Neural cell (in vitro differentiated cells): ENCODE measurements around the gene PARVA. TPM values are rescaled to one million over a fixed set of nuclear protein-coding genes. Genes with fewer than 3 reads are reported as not detected.

ENCODE experiments used
- H2AFZ ChIP-seq: fragments of 200-600, 300-800 bp; sonication (generic), shearing (Covaris generic); 2 replicates; pipeline ENCODE4 v1.6.0; 2014; ENCODE audit warnings: low read depth, mild to moderate bottlenecking, antibody characterized with exemption, low read length, moderate library complexity
- H3F3A ChIP-seq: fragments of 200-600 bp; shearing (Covaris generic); 2 replicates; pipeline ENCODE4 v1.6.1; 2016; ENCODE audit warnings: mild to moderate bottlenecking, moderate library complexity, mixed read lengths, antibody characterized with exemption, low read length; ENCODE audit not compliant: insufficient read depth, poor library complexity, severe bottlenecking
- H3K27ac ChIP-seq: fragments of 200-600, 300-800 bp; sonication (generic), shearing (Covaris generic); 2 replicates; pipeline ENCODE4 v1.5.1; 2014; ENCODE audit warnings: mild to moderate bottlenecking, low read length, moderate library complexity
- H3K27me3 ChIP-seq: fragments of 300-800, 200-600 bp; sonication (generic), shearing (Covaris generic); 2 replicates; pipeline ENCODE4 v1.6.0; 2014; ENCODE audit warnings: mild to moderate bottlenecking, low read depth, low read length, moderate library complexity; ENCODE audit not compliant: insufficient read depth
- H3K36me3 ChIP-seq: fragments of 300-800, 200-600 bp; sonication (generic), shearing (Covaris generic); 2 replicates; pipeline ENCODE4 v1.5.1; 2014; ENCODE audit warnings: mild to moderate bottlenecking, antibody characterized with exemption, low read length, moderate library complexity; ENCODE audit not compliant: insufficient read depth
- H3K4me2 ChIP-seq: fragments of 300-800, 200-600 bp; sonication (generic), shearing (Covaris generic); 2 replicates; pipeline ENCODE4 v1.6.0; 2014; ENCODE audit warnings: mild to moderate bottlenecking, low read length
- H3K4me3 ChIP-seq: fragments of 300-800, 200-600 bp; sonication (generic), shearing (Covaris generic); 2 replicates; pipeline ENCODE4 v1.5.1; 2014; ENCODE audit warnings: mild to moderate bottlenecking, low read length, moderate library complexity
- H3K79me2 ChIP-seq: fragments of 200-600 bp; shearing (Covaris generic); replicated peaks from 2 replicates; pipeline ENCODE4 v1.6.0; 2014; ENCODE audit warnings: mild to moderate bottlenecking, low read length, moderate library complexity; ENCODE audit not compliant: insufficient read depth
- H3K9ac ChIP-seq: fragments of 300-800, 200-600 bp; sonication (generic), shearing (Covaris generic); 2 replicates; pipeline ENCODE4 v1.6.1; 2016; ENCODE audit warnings: mild to moderate bottlenecking, low read length, mixed read lengths
- H3K9me2 ChIP-seq: fragments of 200-600 bp; shearing (Covaris generic); 2 replicates; pipeline ENCODE4 v1.6.1; 2016; ENCODE audit warnings: mild to moderate bottlenecking, low read length, mixed read lengths; ENCODE audit not compliant: insufficient read depth
- H3K9me3 ChIP-seq: fragments of 200-600, 300-800 bp; sonication (generic), shearing (Covaris generic); 2 replicates; pipeline ENCODE4 v1.6.1; 2016; ENCODE audit warnings: mild to moderate bottlenecking, mixed run types, low read length, moderate library complexity, mixed read lengths
- H4K20me1 ChIP-seq: fragments of 200-600 bp; shearing (Covaris generic); 2 replicates; pipeline ENCODE4 v1.6.1; 2016; ENCODE audit warnings: mild to moderate bottlenecking, mixed run types; ENCODE audit not compliant: insufficient read depth
- EP300 ChIP-seq: fragments of 450-650 bp; conservative IDR thresholded peaks from 2 replicates; pipeline ENCODE4 v1.6.1; 2014; ENCODE audit warnings: antibody characterized with exemption, mild to moderate bottlenecking, moderate library complexity; ENCODE audit not compliant: poor library complexity, severe bottlenecking
- EZH2 ChIP-seq: fragments of 200-600, 300-800 bp; shearing (Covaris generic), sonication (generic); IDR thresholded peaks from 2 replicates; pipeline ENCODE4 v1.6.1; 2014; ENCODE audit warnings: antibody characterized with exemption, low read length, borderline replicate concordance, mild to moderate bottlenecking; ENCODE audit not compliant: insufficient read depth, poor library complexity, severe bottlenecking
- MXI1 ChIP-seq: fragments of 450-650 bp; conservative IDR thresholded peaks from 2 replicates; pipeline ENCODE4 v1.6.1; 2014; ENCODE audit warnings: antibody characterized with exemption, mild to moderate bottlenecking; ENCODE audit not compliant: poor library complexity, severe bottlenecking
- POLR2AphosphoS5 ChIP-seq: IDR thresholded peaks from 2 replicates; pipeline ENCODE4 v1.6.1; 2012
- RAD21 ChIP-seq: fragments of 450-650 bp; conservative IDR thresholded peaks from 2 replicates; pipeline ENCODE4 v1.6.1; 2014; ENCODE audit warnings: antibody characterized with exemption, mild to moderate bottlenecking, moderate library complexity
- REST ChIP-seq: IDR thresholded peaks from 2 replicates; pipeline ENCODE4 v1.6.1; 2012; ENCODE audit warnings: borderline replicate concordance
- SMC3 ChIP-seq: fragments of 450-650 bp; conservative IDR thresholded peaks from 2 replicates; pipeline ENCODE4 v1.6.1; 2014; ENCODE audit warnings: antibody characterized with exemption, mild to moderate bottlenecking, moderate library complexity; ENCODE audit not compliant: poor library complexity
- TAF1 ChIP-seq: IDR thresholded peaks from 2 replicates; pipeline ENCODE4 v1.6.1; 2012; ENCODE audit warnings: low read depth
- polyA plus RNA-seq: library from polyadenylated mRNA; depleted of rRNA; stranded (reverse); fragments of >200 nt; gene quantifications from 2 replicates; pipeline ENCODE4 v1.2.3, GENCODE V29; 2014
- TF ChIP-seq, protein P1 (sequence below): fragments of 450-650 bp; IDR thresholded peaks from 2 replicates; pipeline ENCODE4 v1.5.1; 2014; ENCODE audit warnings: antibody characterized with exemption, mild to moderate bottlenecking, moderate library complexity; ENCODE audit not compliant: poor library complexity, severe bottlenecking

The PARVA gene
- polyA plus RNA-seq, 1 donor from 2014 or later: 0.94 TPM

GRCh38 chr11:12403997-12404350 is 26.6 kb downstream of the PARVA start:
- no peaks in the 10 kb centered on the region for H3K79me2 ChIP-seq

DNA sequence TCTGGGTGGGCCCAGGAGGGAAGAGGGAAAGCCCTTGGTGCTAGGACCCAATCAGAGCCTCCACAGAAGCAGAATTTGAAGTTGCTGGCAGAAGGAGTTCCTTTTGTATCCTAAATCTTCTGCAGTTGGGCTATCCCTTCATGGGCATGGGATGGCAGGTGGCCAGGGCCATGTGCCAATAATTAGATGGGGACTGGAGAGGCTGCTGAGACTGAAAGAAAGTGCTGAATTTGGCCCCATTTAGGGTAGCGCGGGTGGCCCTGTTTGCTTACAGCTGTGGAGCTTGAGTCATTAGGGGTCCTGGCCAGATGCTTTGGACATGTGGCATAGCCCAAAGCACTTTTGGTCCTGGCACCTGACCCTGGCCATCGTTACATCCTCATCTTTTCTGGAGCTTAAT is 27.1 kb downstream of the PARVA start:
- Histone ChIP-seq H3K9me3 (no peaks in the 10 kb centered on the region), H3K36me3 (no peaks in the 10 kb centered on the region), H3K27me3 (no peaks in the 10 kb centered on the region), H4K20me1 (no peaks in the 10 kb centered on the region), H3K4me3 (no peak overlapping the region), H2AFZ (no peak overlapping the region), H3K79me2 (no peaks in the 10 kb centered on the region), H3K27ac (no peak overlapping the region), H3K9ac (no peak overlapping the region), H3F3A (no peaks in the 10 kb centered on the region), H3K4me2 (no peak overlapping the region), H3K9me2 (no peaks in the 10 kb centered on the region)
- no peak for TF ChIP-seq MXI1
- no peak for TF ChIP-seq SMC3
- no peak for TF ChIP-seq EZH2
- TF ChIP-seq, protein P1, sequence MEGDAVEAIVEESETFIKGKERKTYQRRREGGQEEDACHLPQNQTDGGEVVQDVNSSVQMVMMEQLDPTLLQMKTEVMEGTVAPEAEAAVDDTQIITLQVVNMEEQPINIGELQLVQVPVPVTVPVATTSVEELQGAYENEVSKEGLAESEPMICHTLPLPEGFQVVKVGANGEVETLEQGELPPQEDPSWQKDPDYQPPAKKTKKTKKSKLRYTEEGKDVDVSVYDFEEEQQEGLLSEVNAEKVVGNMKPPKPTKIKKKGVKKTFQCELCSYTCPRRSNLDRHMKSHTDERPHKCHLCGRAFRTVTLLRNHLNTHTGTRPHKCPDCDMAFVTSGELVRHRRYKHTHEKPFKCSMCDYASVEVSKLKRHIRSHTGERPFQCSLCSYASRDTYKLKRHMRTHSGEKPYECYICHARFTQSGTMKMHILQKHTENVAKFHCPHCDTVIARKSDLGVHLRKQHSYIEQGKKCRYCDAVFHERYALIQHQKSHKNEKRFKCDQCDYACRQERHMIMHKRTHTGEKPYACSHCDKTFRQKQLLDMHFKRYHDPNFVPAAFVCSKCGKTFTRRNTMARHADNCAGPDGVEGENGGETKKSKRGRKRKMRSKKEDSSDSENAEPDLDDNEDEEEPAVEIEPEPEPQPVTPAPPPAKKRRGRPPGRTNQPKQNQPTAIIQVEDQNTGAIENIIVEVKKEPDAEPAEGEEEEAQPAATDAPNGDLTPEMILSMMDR: no peak
- TF ChIP-seq RAD21: no peak
- TF ChIP-seq POLR2AphosphoS5: no peak
- no peak for TF ChIP-seq TAF1
- TF ChIP-seq EP300: no peak
- no peak for TF ChIP-seq REST

More at GRCh38 chr11:12403997-12404350, 26.6 kb downstream of the PARVA start:
- H3K27ac ChIP-seq: no peak overlapping the region
- no peak overlapping the region for H3K4me2 ChIP-seq
- H3F3A ChIP-seq: no peaks in the 10 kb centered on the region
- H3K9me3 ChIP-seq: no peaks in the 10 kb centered on the region
- H3K27me3 ChIP-seq: no peaks in the 10 kb centered on the region
- TF ChIP-seq RAD21: no peak
- TF ChIP-seq, protein P1: no peak
- no peak for TF ChIP-seq POLR2AphosphoS5
- no peak for TF ChIP-seq SMC3
- TF ChIP-seq EZH2: no peak
- TF ChIP-seq MXI1: no peak
- no peak for TF ChIP-seq TAF1
- no peak for TF ChIP-seq REST
- TF ChIP-seq EP300: no peak
- H2AFZ ChIP-seq: no peak overlapping the region
- H3K36me3 ChIP-seq: no peaks in the 10 kb centered on the region
- H3K4me3 ChIP-seq: no peak overlapping the region
- no peaks in the 10 kb centered on the region for H3K9me2 ChIP-seq
- H3K9ac ChIP-seq: no peak overlapping the region
- no peaks in the 10 kb centered on the region for H4K20me1 ChIP-seq
